ENCODE measurements around the gene MARCHF4.

- TF ChIP-seq POLR2A (IDR thresholded peaks at IDR 0.05), result no peak
- TF ChIP-seq, protein P1, sequence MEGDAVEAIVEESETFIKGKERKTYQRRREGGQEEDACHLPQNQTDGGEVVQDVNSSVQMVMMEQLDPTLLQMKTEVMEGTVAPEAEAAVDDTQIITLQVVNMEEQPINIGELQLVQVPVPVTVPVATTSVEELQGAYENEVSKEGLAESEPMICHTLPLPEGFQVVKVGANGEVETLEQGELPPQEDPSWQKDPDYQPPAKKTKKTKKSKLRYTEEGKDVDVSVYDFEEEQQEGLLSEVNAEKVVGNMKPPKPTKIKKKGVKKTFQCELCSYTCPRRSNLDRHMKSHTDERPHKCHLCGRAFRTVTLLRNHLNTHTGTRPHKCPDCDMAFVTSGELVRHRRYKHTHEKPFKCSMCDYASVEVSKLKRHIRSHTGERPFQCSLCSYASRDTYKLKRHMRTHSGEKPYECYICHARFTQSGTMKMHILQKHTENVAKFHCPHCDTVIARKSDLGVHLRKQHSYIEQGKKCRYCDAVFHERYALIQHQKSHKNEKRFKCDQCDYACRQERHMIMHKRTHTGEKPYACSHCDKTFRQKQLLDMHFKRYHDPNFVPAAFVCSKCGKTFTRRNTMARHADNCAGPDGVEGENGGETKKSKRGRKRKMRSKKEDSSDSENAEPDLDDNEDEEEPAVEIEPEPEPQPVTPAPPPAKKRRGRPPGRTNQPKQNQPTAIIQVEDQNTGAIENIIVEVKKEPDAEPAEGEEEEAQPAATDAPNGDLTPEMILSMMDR (IDR thresholded peaks at IDR 0.05), result no peak
Observed at GRCh38 chr2:216391401-216391800, 19.1 kb upstream of the MARCHF4 start.
